HG02840 (cell line): ENCODE results near the gene ATP23.
A peak's percentile ranks its signal among the peaks of the same experiment; 100 is the strongest.

Experiments
- ATAC-seq: cut with Tn5 transposase; IDR thresholded peaks from one replicate; pipeline ENCODE4 v1.9.1; 2021; ENCODE audit warnings: mild to moderate bottlenecking, moderate library complexity, moderate number of reproducible peaks; ENCODE audit not compliant: unreplicated experiment, low FRiP score

Gene ATP23

GRCh38 chr12:57907281-57907680 lies 34.1 kb upstream of the ATP23 start:
- ATAC-seq: no peak

DNA sequence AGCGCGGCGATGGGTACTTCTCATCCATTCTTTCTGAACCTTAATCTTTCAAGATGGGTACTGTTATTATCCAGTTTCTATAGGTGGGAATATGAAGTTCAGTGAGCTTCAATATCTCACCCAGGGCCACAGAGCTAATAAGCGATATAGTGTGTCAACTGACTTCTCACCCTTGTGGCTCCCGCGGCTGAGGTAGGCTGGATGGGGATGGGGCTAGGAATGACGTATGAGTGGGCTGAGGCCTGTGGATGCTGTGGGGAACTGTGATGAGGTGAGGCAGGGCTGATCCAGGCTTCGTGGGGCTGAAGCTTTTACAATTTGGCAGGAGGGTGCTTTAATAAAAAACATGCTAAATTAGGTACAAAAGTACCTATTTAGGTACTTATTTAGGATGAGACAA lies 32.9 kb upstream of the ATP23 start:
- no peak for ATAC-seq

GRCh38 chr12:57909056-57909455 lies 32.3 kb upstream of the ATP23 start:
- no peak for ATAC-seq

GRCh38 chr12:57909611-57910010 lies 31.8 kb upstream of the ATP23 start:
- ATAC-seq: no peak

DNA sequence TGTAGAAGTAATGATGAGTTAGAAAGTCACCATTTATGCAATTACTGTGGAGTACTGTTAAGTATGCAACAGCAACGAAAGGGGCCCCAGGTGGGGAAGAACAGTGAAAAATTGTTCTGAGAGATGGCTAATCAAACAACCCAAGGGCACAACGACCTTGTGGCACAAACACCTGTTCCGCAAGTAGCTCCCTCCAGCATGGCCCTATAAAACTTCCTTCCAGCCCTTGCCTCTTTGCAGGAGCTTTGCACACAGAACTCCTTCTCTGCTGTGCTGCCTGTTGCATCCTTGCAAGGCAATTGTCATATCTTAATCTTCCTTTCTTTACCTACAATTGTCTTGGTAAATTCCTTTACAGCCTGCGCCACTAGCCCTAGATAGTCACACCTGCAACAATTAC lies 23.2 kb upstream of the ATP23 start:
- no peak for ATAC-seq

GRCh38 chr12:57927086-57927485 lies 14.3 kb upstream of the ATP23 start:
- no peak for ATAC-seq

DNA sequence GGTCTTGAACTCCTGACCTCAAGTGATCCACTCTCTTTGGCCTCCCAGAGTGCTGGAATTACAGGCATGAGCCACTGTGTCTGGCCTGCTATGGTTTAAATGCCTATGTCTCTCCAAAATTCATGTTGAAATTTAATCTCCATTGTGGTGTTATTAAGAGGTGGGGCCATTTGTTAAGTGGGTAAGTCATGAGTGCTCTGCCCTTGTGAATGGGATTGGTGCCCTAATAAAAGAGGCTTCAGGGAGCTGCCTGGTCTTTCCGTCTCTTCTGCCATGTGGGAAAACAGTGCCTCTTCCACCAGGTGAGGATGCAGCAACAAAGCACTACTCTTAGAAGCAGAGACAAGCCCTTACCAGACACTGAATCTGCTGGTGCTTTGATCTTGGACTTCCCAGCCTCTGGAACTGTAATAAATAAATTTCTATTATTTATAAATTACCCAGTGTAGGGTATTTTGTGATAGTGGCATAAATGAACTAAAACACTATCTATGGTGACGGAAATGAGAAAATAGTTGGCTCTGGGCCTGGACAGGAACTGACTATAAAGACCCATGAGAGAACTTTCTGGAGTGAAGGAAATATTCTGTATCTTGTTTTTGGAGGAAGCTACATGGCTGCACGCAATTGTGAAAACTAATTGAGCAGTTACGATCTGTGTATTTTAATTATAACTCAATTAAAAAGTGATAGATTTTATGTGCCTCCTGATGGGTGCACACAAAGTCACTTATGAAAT lies 12.1 kb upstream of the ATP23 start:
- ATAC-seq: no peak

GRCh38 chr12:57934819-57935218 lies 6.5 kb upstream of the ATP23 start:
- ATAC-seq: no peak

DNA sequence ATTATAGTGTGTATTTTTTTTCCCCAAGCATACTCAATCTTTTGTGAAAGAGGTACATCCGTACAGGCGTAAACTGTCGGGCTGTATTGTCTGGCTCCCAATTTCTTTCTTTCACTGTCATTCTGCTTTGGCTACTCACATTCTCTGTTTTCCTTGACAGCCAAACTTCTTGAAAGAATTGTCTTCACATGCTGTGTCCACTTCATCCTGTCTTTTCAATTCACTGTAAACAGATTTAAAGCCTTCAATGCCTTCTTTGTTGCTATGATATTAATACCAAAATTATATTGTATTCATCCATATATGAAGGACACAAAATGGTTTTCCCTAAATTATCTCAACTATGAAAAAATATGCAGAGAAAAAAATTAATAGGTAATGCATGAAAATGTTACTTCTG lies 6.0 kb upstream of the ATP23 start:
- no peak for ATAC-seq

- ATAC-seq: peak; percentile 99
These were observed 5.4 kb upstream of the ATP23 start for GRCh38 chr12:57935839-57936512.

- ATAC-seq: no peak
These were observed 4.9 kb upstream of the ATP23 start for GRCh38 chr12:57936513-57936883.

DNA sequence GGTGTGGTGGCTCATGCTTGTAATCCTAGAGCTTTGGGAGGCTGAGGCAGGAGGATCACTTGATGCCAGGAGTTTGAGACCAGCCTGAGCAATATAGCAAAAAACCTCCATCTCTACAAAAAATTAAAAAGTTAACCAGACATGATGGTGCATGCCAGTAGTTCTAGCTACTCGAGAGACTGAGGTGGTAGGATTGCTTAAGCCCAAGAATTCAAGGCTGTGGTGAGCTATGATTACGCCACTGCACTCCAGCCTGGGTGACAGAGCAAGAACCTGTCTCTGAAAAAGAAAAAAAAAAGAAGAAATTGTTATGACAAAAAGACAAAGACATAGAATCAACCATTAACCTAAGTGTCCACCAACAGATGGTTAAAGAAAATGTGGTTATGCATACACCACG lies 2.1 kb upstream of the ATP23 start:
- no peak for ATAC-seq

DNA sequence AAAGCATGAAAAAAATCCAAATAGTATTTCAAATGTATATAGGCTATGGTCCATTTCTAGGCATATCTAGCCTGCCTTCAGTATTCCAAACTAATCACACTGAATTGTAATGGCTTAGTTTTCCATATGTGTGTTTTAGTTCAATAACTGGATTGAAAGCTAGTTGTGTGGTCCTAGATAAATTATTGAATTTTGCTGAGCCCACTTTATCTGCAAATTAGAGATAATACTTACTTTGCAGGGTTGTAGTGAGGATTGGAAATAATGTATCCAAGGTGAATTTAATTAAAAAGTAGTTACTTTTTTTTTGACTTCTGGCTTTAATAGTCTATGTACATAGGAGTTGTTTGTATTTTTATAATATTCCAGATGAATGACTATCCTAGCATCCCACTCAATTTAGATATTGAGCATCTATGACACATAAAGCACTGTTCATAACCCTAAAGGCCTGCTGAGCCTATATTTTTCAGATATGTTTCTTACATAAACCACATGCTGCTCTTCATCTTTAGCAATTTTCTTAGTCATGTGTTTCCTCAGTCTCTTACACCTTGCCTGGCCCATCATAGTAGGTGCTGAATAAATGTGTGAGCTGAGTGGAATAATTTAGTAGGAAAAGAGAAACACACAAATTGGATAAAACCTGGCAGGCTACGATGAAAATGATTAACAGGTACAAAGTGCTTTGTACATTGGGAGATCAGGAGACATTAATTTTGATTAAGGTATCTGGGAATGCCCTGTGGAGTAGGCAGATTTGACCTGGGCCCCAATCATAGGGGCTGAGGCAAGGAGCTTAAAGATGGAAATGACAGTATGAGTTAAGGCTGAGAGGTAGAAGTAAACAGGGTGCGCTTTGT lies 1.1 kb upstream of the ATP23 start:
- ATAC-seq: no peak

DNA sequence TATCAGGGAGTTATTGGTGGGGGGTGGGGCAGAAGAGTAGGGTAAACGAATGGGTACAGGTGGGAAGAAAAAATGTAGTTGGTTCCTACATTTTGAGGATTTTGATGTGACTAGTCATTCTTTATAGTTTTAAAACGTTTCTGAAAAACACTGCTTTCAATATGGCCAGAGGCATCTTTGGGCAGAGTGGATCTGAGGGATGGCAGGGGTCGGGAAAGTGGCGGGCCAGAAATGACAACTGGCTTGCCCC lies 527 bp upstream of the ATP23 start:
- ATAC-seq: no peak

DNA sequence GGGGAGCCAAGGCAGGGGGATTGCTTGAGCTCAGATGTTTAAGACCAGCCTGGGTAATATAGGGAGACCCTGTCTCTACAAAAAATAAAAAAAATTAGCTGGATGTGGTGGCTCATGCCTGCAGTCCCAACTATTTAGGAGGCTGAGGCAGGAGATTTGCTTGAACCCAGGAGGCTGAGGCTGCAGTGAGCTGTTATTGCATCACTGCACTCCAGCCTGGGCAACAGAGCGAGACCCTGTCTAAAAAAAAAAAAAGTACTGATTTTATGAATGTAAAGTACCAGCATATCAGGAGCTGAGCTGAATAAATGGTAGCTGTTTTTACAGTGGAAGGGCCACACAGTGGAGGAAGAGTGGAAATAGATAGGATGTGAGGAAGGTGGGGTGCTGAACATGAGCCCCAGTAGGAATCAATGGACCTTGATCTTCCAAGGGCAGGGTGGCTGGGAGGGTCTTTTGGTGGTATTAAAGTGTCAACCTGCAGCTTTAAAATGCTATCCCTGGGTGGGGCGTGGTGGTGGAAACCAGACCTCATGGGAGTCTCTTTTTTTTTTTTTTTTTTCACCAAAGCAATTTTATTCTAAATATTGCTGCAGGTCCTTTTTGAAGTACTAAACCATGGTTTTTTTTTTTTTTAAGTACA lies 2.2 kb downstream of the ATP23 start:
- no peak for ATAC-seq

DNA sequence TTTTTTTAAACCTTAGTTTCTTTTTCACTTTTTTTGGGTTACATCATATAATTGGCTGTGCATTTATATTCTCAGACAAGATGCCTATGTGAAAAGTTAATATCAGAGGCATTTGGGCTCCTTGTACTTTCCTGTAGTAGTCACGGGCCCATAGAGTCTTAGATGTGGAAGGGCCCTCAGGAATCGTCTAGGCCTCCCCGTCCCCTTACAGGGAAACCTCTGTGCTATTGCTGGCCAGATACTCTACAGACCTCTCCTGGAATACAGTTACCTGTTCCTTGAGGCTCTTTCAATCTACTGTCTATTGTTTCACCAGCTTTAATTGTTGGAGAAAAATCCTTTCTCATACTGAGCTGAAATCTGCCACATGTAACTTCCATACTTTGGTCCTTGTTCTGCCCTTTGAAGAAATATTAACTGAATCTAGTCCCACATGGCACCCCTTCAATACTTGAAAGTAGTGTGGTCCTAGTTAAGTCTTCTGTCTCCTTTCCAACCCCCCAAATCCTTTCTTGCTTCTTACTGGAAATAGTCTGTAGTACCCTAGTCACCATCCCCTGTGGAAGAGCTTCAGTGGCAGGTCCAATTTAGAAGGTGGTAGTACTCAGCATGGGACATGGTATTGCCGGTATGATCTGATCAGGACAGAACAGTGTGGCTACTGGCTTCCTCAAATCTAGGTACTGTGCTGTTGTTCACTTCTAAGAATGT lies 3.1 kb downstream of the ATP23 start:
- no peak for ATAC-seq

GRCh38 chr12:57952766-57953165 lies 11.4 kb downstream of the ATP23 start:
- ATAC-seq: no peak

DNA sequence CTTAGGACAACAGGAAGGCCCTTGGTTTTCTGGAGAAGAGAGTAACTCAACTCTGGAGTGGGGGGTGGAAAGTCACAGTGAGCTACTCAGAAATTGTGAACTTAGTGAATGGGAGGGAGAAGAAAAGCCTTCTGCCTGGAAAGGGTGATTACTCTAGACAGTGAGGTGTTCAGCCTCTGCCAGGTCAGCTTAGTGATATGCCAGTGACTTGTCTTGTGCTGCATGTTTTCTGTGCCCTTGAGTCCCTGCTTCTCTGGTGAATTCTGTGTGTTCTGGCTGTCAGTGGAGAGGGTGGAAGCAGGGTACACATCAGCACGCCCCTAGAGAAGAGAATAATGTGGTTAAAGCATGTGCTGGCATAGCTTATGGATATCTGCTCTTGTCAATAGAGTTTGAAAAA lies 13.4 kb downstream of the ATP23 start:
- no peak for ATAC-seq

DNA sequence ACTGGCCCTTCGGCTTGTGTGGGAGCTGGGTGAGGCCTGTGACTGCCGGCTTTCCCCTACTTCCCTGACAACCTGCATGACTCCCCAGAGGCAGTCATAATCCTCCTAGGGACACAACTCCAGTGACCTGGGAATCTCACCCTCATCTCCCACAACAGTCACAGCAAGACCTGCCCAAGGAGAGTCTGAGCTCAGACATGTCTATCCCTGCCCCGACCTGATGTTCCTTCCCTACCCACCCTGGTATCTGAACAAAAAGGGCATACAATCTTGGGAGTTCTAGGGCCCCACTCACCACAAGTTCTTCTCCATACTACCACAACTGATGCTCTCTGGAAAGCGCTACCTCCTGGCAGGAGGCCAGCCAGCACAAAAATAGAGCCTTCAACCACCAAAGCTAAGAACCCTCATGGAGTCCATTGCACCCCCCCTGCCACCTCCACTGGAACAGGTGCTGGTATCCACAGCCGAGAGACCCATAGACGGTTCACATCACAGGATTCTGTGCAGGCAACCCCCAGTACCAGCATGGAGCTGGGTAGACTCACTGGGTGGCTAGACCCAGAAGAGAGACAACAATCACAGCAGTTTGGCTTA lies 16.8 kb downstream of the ATP23 start:
- ATAC-seq: no peak

- no peak for ATAC-seq
These were observed 23.1 kb downstream of the ATP23 start for GRCh38 chr12:57964421-57964820.
